B cell (primary cell): ENCODE measurements around the gene ACE. TPM values are rescaled to one million over a fixed set of nuclear protein-coding genes. Genes with fewer than 3 reads are reported as not detected.
A peak's percentile ranks its signal among the peaks of the same experiment; 100 is the strongest.

Source experiments
- ATAC-seq: fragments of 200-7000 bp; cut with Tn5 transposase; one replicate; pipeline ENCODE4 v1.10.0; 2021; ENCODE audit warnings: low read depth, mild to moderate bottlenecking, moderate number of reproducible peaks, moderate library complexity
- CTCF ChIA-PET: fragments of 350-600 bp; sonication (Branson Sonifier 250); formaldehyde crosslinking; loops from one replicate; lab custom pipeline; 2021; ENCODE audit warnings: antibody characterized with exemption, inconsistent platforms; lab: Charles Lee
- POLR2A ChIA-PET: fragments of 350-600 bp; sonication (Branson Sonifier 250); formaldehyde crosslinking; loops from one replicate; lab custom pipeline; 2021; ENCODE audit warnings: antibody characterized with exemption; lab: Charles Lee
- DNase-seq: peaks from one replicate; pipeline ENCODE4 v3.0.0; 2013
- H2AFZ ChIP-seq: 2 replicates; pipeline ENCODE4 v1.6.1; 2012; ENCODE audit warnings: mild to moderate bottlenecking, low read depth, low read length; ENCODE audit not compliant: insufficient read depth, poor library complexity, severe bottlenecking
- H3K27ac ChIP-seq, 2 donors: 1 replicate in 1 of 2; 2 replicates in 1 of 2; pipeline ENCODE4 v1.5.1; 2012 to 2013; ENCODE audit warnings: low read length in 2 of 2, mild to moderate bottlenecking in 2 of 2, moderate library complexity in 1 of 2
- H3K27me3 ChIP-seq, 4 experiments: fragments of 200-600 bp in 1 of 4; sonication (generic) in 1 of 4; replicated peaks in 1 of 4; 1 replicate in 2 of 4; 2 replicates in 2 of 4; pipeline versions ENCODE4 v1.6.1 to v1.7.0; 2013 to 2016; ENCODE audit warnings: low read length in 3 of 4, mild to moderate bottlenecking in 2 of 4, mixed read lengths in 1 of 4, moderate library complexity in 1 of 4; ENCODE audit not compliant: insufficient read depth in 4 of 4, control insufficient read depth in 3 of 4; ENCODE audit errors: control extremely low read depth in 1 of 4
- H3K36me3 ChIP-seq, 2 experiments: replicated peaks in 1 of 2; 1 replicate in 1 of 2; 2 replicates in 1 of 2; pipeline versions ENCODE4 v1.6.1 to v1.7.1; 2013; ENCODE audit warnings: low read length in 1 of 2; ENCODE audit not compliant: insufficient read depth in 2 of 2, control insufficient read depth in 1 of 2; ENCODE audit errors: control extremely low read depth in 1 of 2, extremely low read depth in 1 of 2
- H3K4me1 ChIP-seq, 2 donors: fragments of 200-600 bp in 1 of 2; sonication (generic) in 1 of 2; 1 replicate in 1 of 2; 2 replicates in 1 of 2; pipeline versions ENCODE4 v1.5.1 to v1.6.1; 2013 to 2017; ENCODE audit warnings: low read length in 2 of 2; ENCODE audit not compliant: control insufficient read depth in 2 of 2, insufficient read depth in 2 of 2
- H3K4me2 ChIP-seq: replicated peaks from 2 replicates; pipeline ENCODE3; 2012; ENCODE audit warnings: mild to moderate bottlenecking, low read depth, low read length; ENCODE audit not compliant: poor library complexity, severe bottlenecking
- H3K4me3 ChIP-seq, 5 experiments: fragments of 200-600 bp in 1 of 5; sonication (generic) in 1 of 5; 1 replicate in 3 of 5; 2 replicates in 2 of 5; pipeline versions ENCODE4 v1.5.1 to v1.7.0; 2011 to 2016; ENCODE audit warnings: low read length in 4 of 5, mild to moderate bottlenecking in 4 of 5, low read depth in 2 of 5, control low read depth in 1 of 5, moderate library complexity in 1 of 5; ENCODE audit not compliant: insufficient read depth in 1 of 5; ENCODE audit errors: control extremely low read depth in 1 of 5, extremely low read depth in 1 of 5
- H3K79me2 ChIP-seq: fragments of 200-600 bp; sonication (generic); one replicate; pipeline ENCODE4 v1.6.0; 2016; ENCODE audit warnings: low read length; ENCODE audit not compliant: control insufficient read depth, insufficient read depth
- H3K9ac ChIP-seq: fragments of 200-600 bp; sonication (generic); 2 replicates; pipeline ENCODE4 v1.6.1; 2017; ENCODE audit warnings: mild to moderate bottlenecking, low read length, moderate library complexity
- H3K9me3 ChIP-seq, 3 donors: one replicate each; pipeline versions ENCODE4 v1.6.1 to v1.7.1; 2013; ENCODE audit warnings: low read length in 2 of 3; ENCODE audit not compliant: control insufficient read depth in 2 of 3, insufficient read depth in 1 of 3; ENCODE audit errors: control extremely low read depth in 1 of 3
- H4K20me1 ChIP-seq: 2 replicates; pipeline ENCODE4 v1.6.0; 2012; ENCODE audit warnings: mild to moderate bottlenecking, low read length; ENCODE audit not compliant: insufficient read depth, control insufficient read depth, poor library complexity, severe bottlenecking
- H3K27ac Mint-ChIP-seq: one replicate; pipeline ENCODE4 v1.8.0; 2021; ENCODE audit warnings: mixed read lengths
- H3K27me3 Mint-ChIP-seq: one replicate; pipeline ENCODE4 v1.8.0; 2021; ENCODE audit warnings: mixed read lengths
- H3K4me1 Mint-ChIP-seq: one replicate; pipeline ENCODE4 v1.8.0; 2021; ENCODE audit warnings: mixed read lengths
- H3K4me3 Mint-ChIP-seq: one replicate; pipeline ENCODE4 v1.8.0; 2021; ENCODE audit warnings: mixed read lengths
- H3K9me3 Mint-ChIP-seq: one replicate; pipeline ENCODE4 v1.8.0; 2022; ENCODE audit warnings: mixed read lengths; ENCODE audit not compliant: insufficient read depth
- CTCF ChIP-seq: fragments of 200-600 bp; IDR thresholded peaks from one replicate; pipeline ENCODE4 v1.8.0; 2022; ENCODE audit warnings: antibody characterized with exemption, mild to moderate bottlenecking
- EZH2 ChIP-seq: IDR thresholded peaks from 2 replicates; pipeline ENCODE4 v1.6.1; 2012; ENCODE audit warnings: borderline replicate concordance, low read depth, mild to moderate bottlenecking, moderate library complexity, low read length; ENCODE audit not compliant: insufficient read depth, poor library complexity, severe bottlenecking
- WGBS: methylation state at CpG from one replicate; pipeline ENCODE4 v1.1.5; 2013; ENCODE audit warnings: missing lambda C conversion rate; ENCODE audit not compliant: insufficient coverage; 5-methylcytosine and 5-hydroxymethylcytosine counted together
- intact Hi-C: fragments of 100-400 bp; cut with micrococcal nuclease; formaldehyde crosslinking; loops from one replicate; pipeline ENCODE4 v1.10.0; 2022
- polyA plus RNA-seq: library from polyadenylated mRNA; depleted of rRNA; stranded (reverse); fragments of >200 nt; gene quantifications from 2 replicates; pipeline ENCODE4 v1.2.3, GENCODE V29; 2012
- total RNA-seq, 2 donors: library from RNA; stranded (reverse); fragments of 120-200 nt in 1 of 2; gene quantifications; 1 replicate in 1 of 2; 2 replicates in 1 of 2; pipeline versions ENCODE4 v1.2.3 to v1.2.4, GENCODE V29; 2013 to 2022

The ACE gene
- total and polyA plus RNA-seq, 2 donors (not counting 1 experiment from before 2014, with no cell fraction given), result 0.67 to 2.6 TPM

- H3K27me3 Mint-ChIP-seq, result peaks cover 6% of the 10 kb centered on the region
- peak within 1 kb of the TSS; percentile 81 for H3K27ac Mint-ChIP-seq
- TF ChIP-seq EZH2 (no peak), CTCF (peak; percentile 59)
- no peaks in the 10 kb centered on the region for H3K36me3 ChIP-seq
- peak within 1 kb of the TSS; percentile 77 for H3K4me3 Mint-ChIP-seq
- peak within 1 kb of the TSS; percentile 74 for H3K9ac ChIP-seq
- peak; percentile 73 for ATAC-seq
- intact Hi-C loops, result loop anchor here (1.0 to 5.0 kb wide), 6 partner anchors 31 to 399 kb away; partner anchors contain the start of genes ACE, DCAF7, MAP3K3 and TACO1
- peak within 1 kb of the TSS; percentile 38 to 79 for H3K27ac ChIP-seq
- peaks cover 13 to 24% of the 10 kb centered on the region in 2 donors for H3K4me1 ChIP-seq
- peak; percentile 94 for DNase-seq
- H3K79me2 ChIP-seq, result no peaks in the 10 kb centered on the region
- H3K9me3 Mint-ChIP-seq, result no peaks in the 10 kb centered on the region
- WGBS, result under 1% methylated on average over 93 of the region's 99 CpGs
- ChIA-PET POLR2A (interaction anchor here (1.1 kb wide), 1 partner anchor 104 kb away, joined by 4 read pairs; the partner anchor contains the start of gene DCAF7), CTCF (interaction anchor here (1.9 to 2.9 kb wide), 2 partner anchors 33 to 166 kb away, joined by 11 to 13 read pairs; no protein-coding TSS in a partner anchor)
- H3K4me3 ChIP-seq, result peak within 1 kb of the TSS in 4 of 5 experiments; percentile 54 to 70 (median 61)
- H4K20me1 ChIP-seq, result no peaks in the 10 kb centered on the region
- no peaks in the 10 kb centered on the region for H3K9me3 ChIP-seq
- H2AFZ ChIP-seq, result peak within 1 kb of the TSS; percentile 80
- peak within 1 kb of the TSS; percentile 98 for H3K4me2 ChIP-seq
- peaks cover 0 to 2% (median 0%) of the 10 kb centered on the region in 4 experiments for H3K27me3 ChIP-seq
- H3K4me1 Mint-ChIP-seq, result peaks cover 15% of the 10 kb centered on the region
Observed at GRCh38 chr17:63445954-63446752, 30.7 kb upstream of the ACE start, which contains the start of gene CYB561. TSS of gene CYB561 (minus strand) at chr17:63446306. CDS start at chr17:63437547, 8,759 bp downstream.
